Lung (tissue), 12 donors: Measurements from ENCODE around the gene ARL16. TPM values are rescaled to one million over a fixed set of nuclear protein-coding genes. Genes with fewer than 3 reads are reported as not detected.

ENCODE experiments used
- ATAC-seq: fragments of 200-7000 bp; cut with Tn5 transposase; one replicate; pipeline ENCODE4 v1.9.1; 2020; ENCODE audit warnings: moderate number of reproducible peaks; ENCODE audit not compliant: insufficient read depth, low FRiP score
- DNase-seq, 3 donors: peaks; one replicate each; pipeline ENCODE4 v3.0.0-alpha.2; 2013 to 2017
- H3K27ac ChIP-seq, 2 donors: one replicate each; pipeline ENCODE4 v1.5.1; 2013; ENCODE audit warnings: mild to moderate bottlenecking in 2 of 2, moderate library complexity in 2 of 2, control low read depth in 1 of 2, inconsistent platforms in 1 of 2, low read depth in 1 of 2, low read length in 1 of 2
- H3K27me3 ChIP-seq, 3 donors: one replicate each; pipeline ENCODE4 v1.5.1; 2013; ENCODE audit warnings: low read length in 2 of 3; ENCODE audit not compliant: control insufficient read depth in 3 of 3, insufficient read depth in 3 of 3
- H3K36me3 ChIP-seq, 4 donors: one replicate each; pipeline ENCODE4 v1.5.1; 2013; ENCODE audit warnings: low read length in 4 of 4, mild to moderate bottlenecking in 1 of 4, moderate library complexity in 1 of 4; ENCODE audit not compliant: control insufficient read depth in 4 of 4, insufficient read depth in 4 of 4
- H3K4me1 ChIP-seq, 5 donors: one replicate each; pipeline ENCODE4 v1.5.1; 2013; ENCODE audit warnings: low read length in 5 of 5, mild to moderate bottlenecking in 2 of 5, moderate library complexity in 1 of 5; ENCODE audit not compliant: control insufficient read depth in 5 of 5, insufficient read depth in 5 of 5
- H3K4me3 ChIP-seq: one replicate; pipeline ENCODE4 v1.5.1; 2013; ENCODE audit warnings: mild to moderate bottlenecking, control low read depth, moderate library complexity
- H3K9ac ChIP-seq, 2 donors: one replicate each; pipeline ENCODE4 v1.5.1; 2013; ENCODE audit warnings: low read length in 2 of 2, control low read depth in 1 of 2; ENCODE audit not compliant: insufficient read depth in 1 of 2
- H3K9me3 ChIP-seq, 4 donors: one replicate each; pipeline ENCODE4 v1.5.1; 2013; ENCODE audit warnings: low read length in 3 of 4, mild to moderate bottlenecking in 1 of 4, moderate library complexity in 1 of 4; ENCODE audit not compliant: control insufficient read depth in 4 of 4, insufficient read depth in 3 of 4
- WGBS, 2 donors: extraction: QIAGEN DNeasy Blood & Tissue Kit; methylation state at CpG; one replicate each; pipeline ENCODE4 v1.1.7; 2013; 5-methylcytosine and 5-hydroxymethylcytosine counted together
- polyA plus RNA-seq, 2 donors: library from polyadenylated mRNA; stranded (reverse); fragments of 200-250 nt; gene quantifications; one replicate each; pipeline ENCODE4 v1.2.1, GENCODE V29; 2013
- total RNA-seq, 2 donors: library from RNA; depleted of rRNA in 1 of 2; stranded (reverse); fragments of >200 nt in 1 of 2; gene quantifications; one replicate each; pipeline ENCODE4 v1.2.1, GENCODE V29; 2014 to 2021
- TF ChIP-seq, protein P1 (sequence below): IDR thresholded peaks from 2 replicates; pipeline ENCODE4 v1.5.1; 2012; ENCODE audit warnings: mild to moderate bottlenecking; ENCODE audit errors: control extremely low read depth, extremely low read depth
- donor health status: control.
- donor health status: control.
- donor health status: Bipolar disorder and iron deficiency.
- donor health status: healthy.
- donor health status: DM: yes; HTN: yes; CAD: no.

Gene ARL16
- total and polyA plus RNA-seq, 4 donors = 27.4 to 59.5 (median 29.8) TPM

DNA sequence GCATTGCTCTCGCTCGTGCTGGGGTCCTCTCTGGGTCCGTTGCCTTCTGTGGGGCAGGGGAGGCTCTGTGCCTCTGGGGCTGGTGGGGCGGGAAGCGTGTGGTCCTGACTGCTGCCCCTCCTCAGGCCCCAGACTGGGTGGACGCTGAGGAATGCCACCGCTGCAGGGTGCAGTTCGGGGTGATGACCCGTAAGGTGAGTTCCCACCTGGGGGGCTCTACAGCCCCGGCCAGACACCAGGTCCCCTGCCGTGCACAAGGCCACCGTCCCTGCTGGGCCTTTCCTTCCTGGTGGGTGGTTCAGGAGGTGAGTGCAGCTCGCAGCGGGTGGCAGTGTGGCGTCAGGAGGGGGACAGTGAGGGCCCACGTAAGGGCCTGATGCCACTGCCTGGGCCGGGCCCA, 7.0 kb upstream of the ARL16 start:
- WGBS, 2 donors = 89 to 90% methylated on average over 17 of the region's 17 CpGs
- no peak overlapping the region for H3K9ac ChIP-seq
- peaks cover 13 to 91% (median 27%) of the 10 kb centered on the region in 4 donors for H3K36me3 ChIP-seq
- H3K27ac ChIP-seq = no peak overlapping the region
- H3K4me1 ChIP-seq = peaks cover 0 to under 1% (median 0%) of the 10 kb centered on the region in 5 donors
- no peak for DNase-seq
- H3K27me3 ChIP-seq = no peaks in the 10 kb centered on the region
- no peak for ATAC-seq
- H3K9me3 ChIP-seq = no peaks in the 10 kb centered on the region
- H3K4me3 ChIP-seq = no peak overlapping the region
- TF ChIP-seq, protein P1, sequence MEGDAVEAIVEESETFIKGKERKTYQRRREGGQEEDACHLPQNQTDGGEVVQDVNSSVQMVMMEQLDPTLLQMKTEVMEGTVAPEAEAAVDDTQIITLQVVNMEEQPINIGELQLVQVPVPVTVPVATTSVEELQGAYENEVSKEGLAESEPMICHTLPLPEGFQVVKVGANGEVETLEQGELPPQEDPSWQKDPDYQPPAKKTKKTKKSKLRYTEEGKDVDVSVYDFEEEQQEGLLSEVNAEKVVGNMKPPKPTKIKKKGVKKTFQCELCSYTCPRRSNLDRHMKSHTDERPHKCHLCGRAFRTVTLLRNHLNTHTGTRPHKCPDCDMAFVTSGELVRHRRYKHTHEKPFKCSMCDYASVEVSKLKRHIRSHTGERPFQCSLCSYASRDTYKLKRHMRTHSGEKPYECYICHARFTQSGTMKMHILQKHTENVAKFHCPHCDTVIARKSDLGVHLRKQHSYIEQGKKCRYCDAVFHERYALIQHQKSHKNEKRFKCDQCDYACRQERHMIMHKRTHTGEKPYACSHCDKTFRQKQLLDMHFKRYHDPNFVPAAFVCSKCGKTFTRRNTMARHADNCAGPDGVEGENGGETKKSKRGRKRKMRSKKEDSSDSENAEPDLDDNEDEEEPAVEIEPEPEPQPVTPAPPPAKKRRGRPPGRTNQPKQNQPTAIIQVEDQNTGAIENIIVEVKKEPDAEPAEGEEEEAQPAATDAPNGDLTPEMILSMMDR = no peak

DNA sequence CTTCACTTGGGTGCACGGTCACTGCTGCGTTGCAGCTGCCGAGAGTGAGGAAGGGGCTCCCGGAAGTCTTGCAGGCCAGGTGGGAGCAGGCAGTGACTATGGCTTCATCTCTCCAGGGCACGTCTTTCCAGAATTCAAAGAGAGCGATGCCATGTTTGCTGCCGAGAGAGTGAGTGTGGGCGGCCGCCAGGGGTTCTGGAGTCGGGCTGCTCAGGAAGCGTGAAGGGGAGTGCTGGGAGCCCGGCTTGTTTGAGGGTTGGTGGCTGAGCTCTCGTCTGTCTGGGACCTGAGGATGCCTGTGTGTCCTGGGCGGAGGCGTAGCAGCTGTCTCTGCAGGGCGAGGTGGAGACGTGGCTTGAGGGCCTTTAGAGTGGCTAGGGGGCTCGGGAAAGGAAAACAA, 6.5 kb upstream of the ARL16 start:
- Histone ChIP-seq H3K4me3 (no peak overlapping the region), H3K9ac (no peak overlapping the region), H3K4me1 (peaks cover 0 to 5% (median 0%) of the 10 kb centered on the region in 5 donors), H3K9me3 (no peaks in the 10 kb centered on the region), H3K27ac (no peak overlapping the region), H3K27me3 (no peaks in the 10 kb centered on the region), H3K36me3 (peaks cover 13 to 87% (median 24%) of the 10 kb centered on the region in 4 donors)
- DNase-seq (no peak), ATAC-seq (no peak)
- 92 to 94% methylated on average over 18 of the region's 18 CpGs for WGBS, 2 donors
- TF ChIP-seq, protein P1 = no peak

DNA sequence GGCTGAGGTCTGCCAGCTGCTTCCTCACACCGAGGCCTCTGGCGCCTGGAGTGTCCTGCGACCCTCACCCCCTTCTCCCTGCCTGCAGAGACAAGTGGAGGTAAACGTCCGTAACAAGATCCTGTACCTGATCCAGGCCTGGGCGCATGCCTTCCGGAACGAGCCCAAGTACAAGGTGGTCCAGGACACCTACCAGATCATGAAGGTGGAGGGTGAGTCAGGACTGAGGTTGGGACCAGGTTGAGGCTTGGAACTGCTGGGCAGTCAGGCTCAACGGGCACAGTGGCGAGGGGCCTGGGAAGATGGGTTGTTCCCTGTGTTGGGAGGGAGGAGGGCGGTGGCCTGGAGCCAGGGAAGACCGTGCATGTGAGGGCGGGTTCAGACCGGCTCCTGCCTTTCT, 5.0 kb upstream of the ARL16 start:
- TF ChIP-seq, protein P1 = no peak
- Histone ChIP-seq H3K9ac (no peak overlapping the region), H3K4me1 (peaks cover 0 to 13% (median 5%) of the 10 kb centered on the region in 5 donors), H3K27ac (no peak overlapping the region), H3K9me3 (no peaks in the 10 kb centered on the region), H3K27me3 (no peaks in the 10 kb centered on the region), H3K36me3 (peaks cover 8 to 72% (median 18%) of the 10 kb centered on the region in 4 donors), H3K4me3 (no peak overlapping the region)
- WGBS, 2 donors = 91 to 92% methylated on average over 14 of the region's 14 CpGs
- no peak for DNase-seq
- ATAC-seq = no peak
